ENCODE results near the gene PCDH20.
"Not testable (repeated sequence)": the region's sequence is repeated elsewhere in the genome, so short reads cannot be mapped to it uniquely, and the experiment has no call there.

PCDH20 gene

DNA sequence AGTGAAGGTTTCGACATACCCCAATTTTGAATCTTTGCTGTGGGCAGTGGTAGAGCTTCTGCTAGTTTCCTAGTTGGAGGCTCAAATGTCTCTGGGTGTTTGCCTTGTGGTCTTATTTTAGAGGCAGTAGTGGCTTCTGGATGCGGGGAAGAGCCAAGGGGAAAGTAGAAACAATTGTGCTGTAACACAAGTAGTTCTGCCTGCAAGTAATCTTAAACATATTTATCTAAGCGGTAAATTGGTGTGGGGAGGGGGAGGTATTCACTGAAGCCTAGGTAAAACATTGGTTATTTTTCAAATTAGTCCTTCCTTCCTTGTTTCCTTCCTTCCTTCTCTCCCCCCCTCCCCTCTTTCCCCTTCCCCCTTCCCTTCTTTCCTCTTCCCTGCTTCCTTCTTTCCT is at the start of gene PCDH20:
Gene PCDH20, minus strand, starts transcription at position 101 of the 400 bp plus-strand sequence. CDS start 691 bp downstream, outside the sequence.
- in situ Hi-C loops (cut with HindIII; ENCODE audit: low sequenced_read_pairs) = no loop called here

- in situ Hi-C loops (cut with HindIII; ENCODE audit: low sequenced_read_pairs) = no loop called here
Observed at GRCh38 chr13:61463024-61463423, 47.4 kb upstream of the PCDH20 start.

DNA sequence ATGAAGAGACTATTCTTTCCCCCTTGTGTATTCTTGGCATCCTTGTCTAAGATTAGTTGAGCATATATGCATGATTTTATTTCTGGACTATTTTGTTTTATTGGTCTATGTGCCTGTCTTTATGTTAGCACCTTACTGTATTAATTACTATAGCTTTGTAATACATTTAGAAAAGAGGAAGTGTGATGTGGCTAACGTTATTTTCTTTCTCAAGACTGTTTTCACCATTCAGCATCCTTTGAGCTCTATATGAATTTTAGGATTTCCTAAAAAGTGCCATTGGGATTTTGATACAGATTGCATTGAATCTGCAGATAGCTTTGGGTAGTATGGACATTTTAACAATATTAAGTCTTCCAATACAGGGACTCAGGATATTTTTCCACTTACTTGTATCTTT is 37.5 kb upstream of the PCDH20 start:
- in situ Hi-C loops (cut with HindIII; ENCODE audit: low sequenced_read_pairs) = no loop called here

GRCh38 chr13:61432029-61432428 is 16.4 kb upstream of the PCDH20 start:
- in situ Hi-C loops (cut with HindIII; ENCODE audit: low sequenced_read_pairs) = no loop called here

- in situ Hi-C loops (cut with HindIII; ENCODE audit: low sequenced_read_pairs) = no loop called here
Observed at GRCh38 chr13:61423915-61424314, 8.3 kb upstream of the PCDH20 start.

- in situ Hi-C loops (cut with HindIII; ENCODE audit: low sequenced_read_pairs) = no loop called here
Observed at GRCh38 chr13:61417086-61417570, 1.5 kb upstream of the PCDH20 start.

DNA sequence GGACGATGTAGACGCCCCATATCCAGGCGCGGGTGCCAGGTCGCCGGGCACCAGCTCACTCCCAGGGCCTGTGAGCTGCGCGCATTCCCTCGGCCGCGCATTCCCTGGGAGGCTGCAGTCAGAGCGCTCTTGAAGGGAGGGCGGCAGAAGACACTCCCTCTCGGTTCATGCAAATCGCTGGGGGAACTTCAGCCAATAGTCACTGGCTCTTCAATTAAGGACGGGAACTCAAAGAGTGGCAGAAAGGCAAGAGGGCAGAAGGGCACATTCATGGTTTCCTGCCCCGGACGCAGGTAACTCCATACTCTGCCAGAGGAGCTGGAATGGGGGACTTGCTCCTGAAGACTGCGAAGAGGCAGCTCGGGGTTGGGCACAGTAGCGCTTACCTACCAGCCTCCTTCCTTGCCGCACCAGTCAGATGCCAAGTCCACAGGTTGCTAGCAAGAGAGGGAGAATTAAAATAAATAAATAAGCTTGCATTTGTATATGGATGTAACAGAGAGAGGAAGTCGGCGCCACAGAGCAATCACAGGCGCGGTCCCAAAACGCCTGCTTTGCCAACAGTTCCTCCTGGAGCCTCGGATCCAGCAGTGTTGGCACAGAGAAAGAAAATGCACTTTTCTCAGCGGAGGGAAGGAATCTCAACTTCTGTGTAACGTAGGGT is 459 bp downstream of the PCDH20 start:
- in situ Hi-C loops (cut with HindIII; ENCODE audit: low sequenced_read_pairs) = no loop called here

DNA sequence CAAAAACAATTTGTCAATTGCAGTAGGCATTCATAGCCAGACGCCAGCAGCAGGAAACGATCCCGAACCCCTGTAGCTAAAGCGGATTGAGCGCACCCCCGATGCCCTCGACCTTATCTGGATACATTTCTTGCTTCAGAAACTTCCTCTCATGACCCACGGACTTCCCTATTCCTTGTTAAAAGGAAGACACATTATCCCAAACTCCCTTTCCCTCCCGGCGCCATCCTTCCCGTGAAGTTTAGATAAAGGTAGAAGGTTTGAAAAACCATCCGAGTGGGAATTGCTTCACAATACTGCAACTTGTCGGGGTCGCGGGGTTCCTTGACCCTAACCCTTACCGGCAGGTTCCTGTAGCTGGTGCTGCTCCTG is 977 bp downstream of the PCDH20 start:
- in situ Hi-C loops (cut with HindIII; ENCODE audit: low sequenced_read_pairs) = no loop called here

GRCh38 chr13:61413572-61414535 is 1.8 kb downstream of the PCDH20 start:
- in situ Hi-C loops (cut with HindIII; ENCODE audit: low sequenced_read_pairs) = no loop called here

DNA sequence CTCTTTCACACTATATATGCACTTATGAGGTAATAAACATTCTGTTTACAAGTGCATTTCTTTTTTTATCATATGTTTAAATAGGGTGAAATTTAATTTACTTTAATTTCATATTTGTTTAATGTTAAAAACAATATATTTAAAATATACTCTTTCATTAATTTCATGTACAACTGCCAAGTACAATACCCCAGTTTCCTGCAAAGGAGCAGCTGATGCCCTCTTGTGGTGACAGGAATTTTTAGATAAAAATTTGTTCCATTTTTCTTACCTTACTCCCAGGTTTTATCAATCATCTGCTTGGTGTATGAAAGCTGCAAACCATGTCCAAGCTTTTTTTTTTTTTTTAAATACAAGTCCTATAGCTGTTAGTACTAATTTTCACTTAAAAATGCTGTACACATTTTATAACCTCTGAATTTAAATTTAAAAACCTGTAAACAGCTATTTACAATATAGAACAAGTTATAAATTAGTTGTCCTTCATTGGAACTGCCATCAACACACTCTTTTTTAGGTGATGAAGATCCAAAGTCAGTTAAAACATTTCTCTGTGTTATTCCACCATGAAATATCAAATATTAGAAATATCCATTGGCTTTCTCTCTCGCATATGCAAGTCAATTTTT is 4.9 kb downstream of the PCDH20 start:
- in situ Hi-C loops (cut with HindIII; ENCODE audit: low sequenced_read_pairs) = no loop called here

DNA sequence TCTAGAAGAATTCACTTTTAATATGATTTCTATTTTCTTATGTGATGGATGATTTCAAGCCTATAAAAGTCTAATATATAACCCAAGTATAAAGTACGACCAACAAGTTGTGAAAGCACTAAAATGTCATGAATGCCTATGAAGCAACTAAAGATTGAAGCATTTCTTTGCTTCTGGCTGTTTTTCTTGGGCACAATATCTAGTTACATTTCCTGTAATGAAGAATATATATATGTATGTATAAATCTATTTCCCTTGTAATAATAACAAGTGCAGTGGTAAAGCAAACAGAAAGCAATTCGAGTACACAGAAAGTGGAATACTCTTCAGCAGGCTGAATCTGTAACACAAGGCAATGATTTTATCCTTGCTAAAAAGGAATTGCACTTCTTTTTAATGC is 5.4 kb downstream of the PCDH20 start:
- in situ Hi-C loops (cut with HindIII; ENCODE audit: low sequenced_read_pairs) = no loop called here

GRCh38 chr13:61408571-61408970 is 7.1 kb downstream of the PCDH20 start:
- in situ Hi-C loops (cut with HindIII; ENCODE audit: low sequenced_read_pairs) = no loop called here

DNA sequence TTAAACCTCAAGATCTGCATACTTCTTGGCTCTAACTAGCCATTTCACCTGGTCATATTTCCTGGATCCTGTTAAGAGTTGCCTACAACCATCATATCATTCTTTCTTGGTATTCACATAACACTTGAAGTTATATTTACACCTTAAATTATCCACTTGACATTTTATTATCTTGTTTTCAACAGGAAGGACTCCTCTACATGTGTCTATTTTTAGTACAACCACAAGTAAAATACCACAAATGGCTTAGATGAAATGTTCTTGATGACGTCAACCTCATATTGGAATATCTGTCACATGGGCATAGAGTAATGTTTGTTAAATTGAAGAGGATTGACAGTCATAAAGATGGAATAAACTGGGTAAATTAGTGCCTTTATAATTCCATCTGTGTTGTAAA is 9.4 kb downstream of the PCDH20 start:
- in situ Hi-C loops (cut with HindIII; ENCODE audit: low sequenced_read_pairs) = no loop called here

DNA sequence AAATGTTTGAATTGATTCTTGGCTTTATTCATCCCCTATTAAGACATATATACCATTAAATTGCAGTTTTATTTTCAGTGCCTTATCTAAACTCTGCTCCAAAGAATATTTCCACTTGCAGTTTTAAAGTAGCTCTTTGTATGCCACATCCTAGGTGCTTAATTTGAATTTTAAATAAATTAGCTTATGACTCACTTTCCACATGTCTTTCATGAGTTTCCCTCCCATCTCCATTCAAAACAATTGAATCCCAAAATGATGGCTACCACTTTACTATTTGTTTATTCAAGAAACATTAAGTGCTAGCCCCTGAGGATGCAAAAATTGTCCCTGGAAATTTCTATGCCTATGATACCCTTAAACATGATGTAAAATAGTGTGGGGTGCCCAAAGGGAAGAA is 19.5 kb downstream of the PCDH20 start:
- in situ Hi-C loops (cut with HindIII; ENCODE audit: low sequenced_read_pairs) = no loop called here

GRCh38 chr13:61391426-61391825 is 24.2 kb downstream of the PCDH20 start:
- in situ Hi-C loops (cut with HindIII; ENCODE audit: low sequenced_read_pairs) = no loop called here

DNA sequence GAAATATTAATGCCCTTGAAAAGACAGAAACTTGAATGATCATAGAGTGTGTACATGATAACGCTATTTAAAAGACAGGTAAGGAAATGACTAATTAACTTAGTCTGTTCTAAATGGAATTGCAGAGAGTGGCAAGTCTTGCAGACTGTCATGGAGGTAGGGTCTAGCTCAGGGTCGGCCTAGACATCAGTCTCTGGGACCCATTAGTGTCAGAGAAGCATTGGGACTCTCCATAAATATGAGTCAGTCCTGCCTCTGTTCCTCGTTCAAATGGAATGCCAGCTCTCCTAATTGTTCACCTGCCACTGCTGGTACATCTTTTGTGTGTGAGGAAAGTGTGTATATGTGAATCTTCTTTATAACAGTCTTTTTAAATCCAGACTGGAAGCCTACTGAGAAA is 28.0 kb downstream of the PCDH20 start:
- in situ Hi-C loops (cut with HindIII; ENCODE audit: low sequenced_read_pairs) = no loop called here

- in situ Hi-C loops (cut with HindIII; ENCODE audit: low sequenced_read_pairs) = no loop called here
Observed at GRCh38 chr13:61383111-61383510, 32.5 kb downstream of the PCDH20 start.

- in situ Hi-C loops (cut with HindIII; ENCODE audit: low sequenced_read_pairs) = no loop called here
Observed at GRCh38 chr13:61370520-61370919, 45.1 kb downstream of the PCDH20 start.

- in situ Hi-C loops (cut with HindIII; ENCODE audit: low sequenced_read_pairs) = not testable (repeated sequence)
Observed at GRCh38 chr13:61364690-61365089, 51.0 kb downstream of the PCDH20 start.

DNA sequence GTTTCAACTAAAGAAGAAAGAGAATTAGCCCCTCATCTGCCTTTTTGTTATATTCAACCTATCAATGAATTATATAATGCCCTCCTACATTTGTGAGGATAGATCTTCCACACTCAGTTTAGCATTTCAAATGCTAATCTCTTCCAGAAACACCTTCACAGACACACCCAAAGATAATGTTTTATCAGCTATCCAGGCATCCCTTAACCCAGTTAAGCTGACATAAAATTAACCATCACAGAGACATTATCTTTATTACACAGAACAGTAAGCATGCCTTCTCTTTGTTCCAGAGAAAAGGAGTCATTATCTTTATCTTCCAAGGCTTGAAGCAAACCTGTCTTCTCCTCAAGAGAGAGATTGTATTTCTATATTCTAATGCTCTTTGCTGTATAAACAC is 53.1 kb downstream of the PCDH20 start:
- in situ Hi-C loops (cut with HindIII; ENCODE audit: low sequenced_read_pairs) = no loop called here

Measured in DLD1 (cell line).